Astrocyte (in vitro differentiated cells and primary cell): ENCODE measurements around the gene ARL13B.

ENCODE experiments used
- CTCF ChIP-seq: IDR thresholded peaks from 2 replicates; pipeline ENCODE4 v1.5.1; 2011; ENCODE audit warnings: low read depth, mild to moderate bottlenecking, inconsistent platforms, low read length, moderate library complexity; ENCODE audit not compliant: insufficient read depth
- EZH2 ChIP-seq: IDR thresholded peaks from 2 replicates; pipeline ENCODE4 v1.6.1; 2012; ENCODE audit warnings: mild to moderate bottlenecking, low read length, inconsistent platforms; ENCODE audit not compliant: insufficient read depth

- no peak for TF ChIP-seq CTCF
- TF ChIP-seq EZH2 = no peak
These were observed 28.3 kb downstream of the ARL13B start for GRCh38 chr3:94008253-94008652.
